ENCODE data around the gene SS18L1.
"Not testable (repeated sequence)": the region's sequence is repeated elsewhere in the genome, so short reads cannot be mapped to it uniquely, and the experiment has no call there.

Gene SS18L1

DNA sequence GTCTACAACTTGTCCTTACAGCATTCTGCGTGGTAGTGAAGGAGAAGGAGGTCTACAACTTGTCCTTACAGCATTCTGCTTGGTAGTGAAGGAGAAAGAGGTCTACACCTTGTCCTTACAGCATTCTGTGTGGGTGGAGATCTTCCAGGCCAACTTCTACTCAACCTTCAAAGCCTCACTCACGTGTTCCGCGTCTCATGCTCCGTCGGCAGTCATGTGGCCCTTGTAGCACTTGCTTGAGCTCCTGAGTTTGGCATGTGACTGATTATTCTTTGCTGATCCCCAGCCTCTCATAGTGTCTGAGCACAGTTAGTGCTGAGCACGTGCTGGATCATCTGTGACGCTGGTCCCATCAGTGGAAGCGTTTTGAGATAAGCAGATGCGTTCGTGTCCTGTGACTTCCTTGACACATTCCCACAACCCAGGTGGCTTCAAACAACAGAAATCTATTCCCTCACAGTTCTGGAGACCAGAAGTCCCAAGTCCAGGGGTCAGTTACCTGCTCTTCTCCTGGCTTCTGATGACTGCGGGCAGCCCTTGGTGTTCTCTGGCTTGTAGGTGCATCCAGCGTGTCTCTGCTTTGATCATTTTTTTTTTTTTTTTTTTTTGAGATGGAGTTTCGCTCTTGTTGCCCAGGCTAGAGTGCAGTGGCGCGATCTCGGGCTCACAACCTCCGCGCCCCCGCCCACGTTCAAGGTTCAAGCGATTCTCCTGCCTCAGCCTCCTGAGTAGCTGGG lies 2.6 kb downstream of the SS18L1 start:
- H3K4me3 ChIP-seq (IDR thresholded peaks at IDR 0.05; ENCODE audit: insufficient read depth, low read depth, low read length) = no peak overlapping the region
- peaks cover 13% of the 10 kb centered on the region for H3K4me1 ChIP-seq (ENCODE audit: low read depth, poor library complexity, severe bottlenecking)
- H3K79me2 ChIP-seq (ENCODE audit: insufficient read depth, low read depth) = peaks cover 70% of the 10 kb centered on the region
- H3K27ac ChIP-seq = no peak overlapping the region
- H3K36me3 ChIP-seq (ENCODE audit: insufficient read depth) = no peaks in the 10 kb centered on the region
- no peak overlapping the region for H2AFZ ChIP-seq (ENCODE audit: low read depth)
- no peaks in the 10 kb centered on the region for H3K27me3 ChIP-seq (ENCODE audit: insufficient read depth, low read depth)
- H4K20me1 ChIP-seq (ENCODE audit: insufficient read depth) = peaks cover 13% of the 10 kb centered on the region; the same call in 1 of the 2 replicates
- no peak overlapping the region for H3K4me2 ChIP-seq
- no peak overlapping the region for H3K9ac ChIP-seq
- TF ChIP-seq CTCF (conservative IDR thresholded peaks at IDR 0.05; ENCODE audit: low read depth, low read length) = no peak

GRCh38 chr20:62147125-62147524 lies 3.6 kb downstream of the SS18L1 start:
- Histone ChIP-seq H3K4me2 (no peak overlapping the region), H3K4me1 (ENCODE audit: low read depth, poor library complexity, severe bottlenecking) (peaks cover 8% of the 10 kb centered on the region), H3K27ac (no peak overlapping the region), H3K9ac (no peak overlapping the region), H3K4me3 (IDR thresholded peaks at IDR 0.05; ENCODE audit: insufficient read depth, low read depth, low read length) (no peak overlapping the region), H3K36me3 (ENCODE audit: insufficient read depth) (no peaks in the 10 kb centered on the region), H3K27me3 (ENCODE audit: insufficient read depth, low read depth) (no peaks in the 10 kb centered on the region), H3K79me2 (ENCODE audit: insufficient read depth, low read depth) (peaks cover 61% of the 10 kb centered on the region), H2AFZ (ENCODE audit: low read depth) (no peak overlapping the region), H4K20me1 (ENCODE audit: insufficient read depth) (0 out of 2 replicates have a peak, but pooled peaks cover 3% of the 10 kb centered on the region)
- TF ChIP-seq CTCF (conservative IDR thresholded peaks at IDR 0.05; ENCODE audit: low read depth, low read length) = no peak

GRCh38 chr20:62147528-62147927 lies 4.0 kb downstream of the SS18L1 start:
- Histone ChIP-seq H3K4me3 (IDR thresholded peaks at IDR 0.05; ENCODE audit: insufficient read depth, low read depth, low read length) (no peak overlapping the region), H3K4me2 (no peak overlapping the region), H3K27me3 (ENCODE audit: insufficient read depth, low read depth) (no peaks in the 10 kb centered on the region), H3K79me2 (ENCODE audit: insufficient read depth, low read depth) (peaks cover 57% of the 10 kb centered on the region), H3K27ac (no peak overlapping the region), H3K36me3 (ENCODE audit: insufficient read depth) (no peaks in the 10 kb centered on the region), H4K20me1 (ENCODE audit: insufficient read depth) (no peaks in the 10 kb centered on the region), H3K4me1 (ENCODE audit: low read depth, poor library complexity, severe bottlenecking) (peaks cover 8% of the 10 kb centered on the region), H2AFZ (ENCODE audit: low read depth) (no peak overlapping the region), H3K9ac (no peak overlapping the region)
- TF ChIP-seq CTCF (conservative IDR thresholded peaks at IDR 0.05; ENCODE audit: low read depth, low read length) = no peak

DNA sequence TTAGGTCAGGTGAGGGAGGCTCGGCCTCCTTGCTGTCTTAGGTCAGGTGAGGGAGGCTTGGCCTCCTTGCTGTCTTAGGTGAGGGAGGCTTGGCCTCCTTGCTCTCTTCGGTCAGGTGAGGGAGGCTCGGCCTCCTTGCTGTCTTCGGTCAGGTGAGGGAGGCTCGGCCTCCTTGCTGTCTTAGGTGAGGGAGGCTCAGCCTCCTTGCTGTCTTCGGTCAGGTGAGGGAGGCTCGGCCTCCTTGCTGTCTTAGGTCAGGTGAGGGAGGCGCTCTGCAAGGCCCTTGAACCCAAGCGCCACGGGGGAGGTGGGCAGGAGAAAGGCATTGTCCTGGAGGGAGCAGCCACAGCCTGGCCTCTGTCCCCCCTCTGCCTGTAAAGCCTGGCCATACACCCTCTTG lies 4.8 kb downstream of the SS18L1 start:
- H3K27ac ChIP-seq; H3K27me3 ChIP-seq (ENCODE audit: insufficient read depth, low read depth); H2AFZ ChIP-seq (ENCODE audit: low read depth); H3K9ac ChIP-seq; H3K4me3 ChIP-seq (IDR thresholded peaks at IDR 0.05; ENCODE audit: insufficient read depth, low read depth, low read length); H3K4me2 ChIP-seq; H3K36me3 ChIP-seq (ENCODE audit: insufficient read depth); H3K4me1 ChIP-seq (ENCODE audit: low read depth, poor library complexity, severe bottlenecking); H4K20me1 ChIP-seq (ENCODE audit: insufficient read depth): not testable (repeated sequence)
- H3K79me2 ChIP-seq (ENCODE audit: insufficient read depth, low read depth) = peaks cover 55% of the 10 kb centered on the region

GRCh38 chr20:62148908-62149314 lies 5.3 kb downstream of the SS18L1 start:
- H3K4me3 ChIP-seq (IDR thresholded peaks at IDR 0.05; ENCODE audit: insufficient read depth, low read depth, low read length) = no peak overlapping the region
- no peak overlapping the region for H3K9ac ChIP-seq
- no peak for TF ChIP-seq CTCF (conservative IDR thresholded peaks at IDR 0.05; ENCODE audit: low read depth, low read length)
- no peak overlapping the region for H2AFZ ChIP-seq (ENCODE audit: low read depth)
- H3K36me3 ChIP-seq (ENCODE audit: insufficient read depth) = no peaks in the 10 kb centered on the region
- peaks cover 8% of the 10 kb centered on the region for H3K4me1 ChIP-seq (ENCODE audit: low read depth, poor library complexity, severe bottlenecking)
- H3K27me3 ChIP-seq (ENCODE audit: insufficient read depth, low read depth) = no peaks in the 10 kb centered on the region
- no peak overlapping the region for H3K4me2 ChIP-seq
- H4K20me1 ChIP-seq (ENCODE audit: insufficient read depth) = no peaks in the 10 kb centered on the region
- H3K79me2 ChIP-seq (ENCODE audit: insufficient read depth, low read depth) = peaks cover 55% of the 10 kb centered on the region
- no peak overlapping the region for H3K27ac ChIP-seq

Data from KMS-11 (cell line).